HuH-7.5 (cell line): Measurements from ENCODE around the gene RPL18A.

Experiments
- DNase-seq: peaks from one replicate; pipeline ENCODE4 v3.0.0; 2011; ENCODE audit warnings: low spot score

RPL18A gene

DNA sequence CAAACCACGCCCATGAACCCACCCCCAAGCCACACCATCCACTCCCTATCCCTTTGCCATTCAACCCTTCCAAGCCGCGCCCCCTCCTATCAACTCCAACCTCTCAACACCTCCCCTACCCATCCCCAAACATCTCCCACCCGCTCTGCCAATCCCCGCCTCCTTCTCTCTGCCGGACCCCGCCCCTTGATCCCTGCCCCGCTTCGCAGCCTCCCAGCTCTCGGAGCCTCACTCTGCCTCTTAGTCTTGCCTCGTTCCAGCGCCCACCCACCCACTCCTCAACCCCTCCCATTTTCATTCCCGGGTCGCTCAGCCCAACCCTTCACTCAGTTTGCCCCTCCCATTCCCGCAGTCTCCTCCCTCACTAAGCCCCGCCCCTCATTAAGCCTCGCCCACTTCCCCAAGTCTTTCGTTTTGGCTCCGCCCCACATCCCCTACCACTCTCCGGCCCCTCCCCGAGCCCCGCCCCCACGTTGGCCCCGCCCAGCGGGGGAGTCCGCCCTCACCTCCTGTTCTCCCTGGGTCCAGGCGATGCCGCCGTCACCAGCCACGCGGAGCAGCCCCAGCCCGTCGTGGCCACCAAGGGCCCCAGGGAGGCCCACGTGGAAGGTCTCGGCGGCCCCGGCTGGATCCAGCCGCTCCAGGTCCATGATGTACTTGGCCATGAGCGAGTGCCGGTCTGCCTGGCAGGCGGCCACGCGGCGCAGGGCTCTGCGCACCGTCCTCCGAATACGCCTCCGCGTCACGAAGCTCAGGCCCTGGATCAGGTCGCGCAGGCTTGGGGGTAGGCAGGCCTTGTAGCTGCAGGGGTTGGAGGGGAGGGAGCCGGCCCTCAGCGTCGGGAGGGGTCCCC is 17.7 kb upstream of the RPL18A start:
- no peak for DNase-seq

DNA sequence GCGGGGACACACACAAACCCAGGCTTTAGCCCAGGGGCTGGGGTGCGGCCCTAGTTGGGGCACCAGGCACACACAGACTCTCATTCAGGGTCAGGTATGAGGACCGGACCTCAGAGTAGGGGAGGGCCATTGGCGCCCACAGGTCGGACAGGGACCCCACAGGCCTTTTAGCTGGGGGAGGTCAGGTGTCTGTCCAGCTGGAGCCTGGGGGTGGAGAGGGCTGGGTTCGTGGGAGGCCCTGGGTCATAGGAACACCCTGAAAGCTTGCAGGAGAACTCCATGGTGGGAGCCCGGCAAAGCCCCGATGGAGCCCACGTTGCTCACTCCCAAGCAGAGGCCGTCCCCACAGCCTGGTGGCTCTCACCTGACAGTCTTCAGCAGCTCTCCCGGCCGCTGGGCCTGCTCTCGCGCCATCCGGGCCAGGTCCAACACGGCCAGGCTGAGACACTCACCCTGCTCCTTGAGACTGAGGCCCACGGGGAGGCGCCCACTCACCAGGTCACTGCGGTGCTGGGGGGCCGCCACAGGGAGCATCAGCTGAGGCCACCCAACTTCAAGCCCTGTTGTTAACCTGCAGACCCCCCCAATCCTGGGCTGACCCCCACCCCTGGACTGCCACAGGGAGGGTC is 16.9 kb upstream of the RPL18A start:
- DNase-seq, result no peak

DNA sequence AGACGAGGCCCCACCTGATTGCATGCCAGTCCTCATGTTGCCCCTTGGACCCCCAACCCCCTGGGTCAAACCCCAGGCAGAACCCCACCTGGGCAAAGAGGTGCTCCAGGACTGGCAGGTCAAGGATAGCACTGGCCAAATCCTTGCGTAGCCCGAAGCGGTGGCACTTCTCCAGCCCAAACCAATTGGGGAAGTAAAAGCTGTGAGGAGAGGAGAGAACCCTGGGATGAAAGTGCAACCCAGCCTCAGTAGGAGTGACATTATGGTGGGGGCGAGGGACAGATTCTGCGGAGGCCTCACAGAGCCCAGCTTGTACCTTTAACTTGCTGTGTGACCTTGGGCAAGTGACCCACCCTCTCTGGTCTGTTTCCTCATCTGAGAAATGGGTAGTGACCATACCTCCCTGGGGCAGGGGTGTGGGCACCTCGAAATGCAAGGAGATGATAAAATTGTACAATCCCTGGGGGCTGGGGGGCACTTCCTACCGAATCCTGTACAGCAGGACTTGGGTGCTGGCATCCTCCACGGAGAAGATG is 16.4 kb upstream of the RPL18A start:
- DNase-seq, result no peak

DNA sequence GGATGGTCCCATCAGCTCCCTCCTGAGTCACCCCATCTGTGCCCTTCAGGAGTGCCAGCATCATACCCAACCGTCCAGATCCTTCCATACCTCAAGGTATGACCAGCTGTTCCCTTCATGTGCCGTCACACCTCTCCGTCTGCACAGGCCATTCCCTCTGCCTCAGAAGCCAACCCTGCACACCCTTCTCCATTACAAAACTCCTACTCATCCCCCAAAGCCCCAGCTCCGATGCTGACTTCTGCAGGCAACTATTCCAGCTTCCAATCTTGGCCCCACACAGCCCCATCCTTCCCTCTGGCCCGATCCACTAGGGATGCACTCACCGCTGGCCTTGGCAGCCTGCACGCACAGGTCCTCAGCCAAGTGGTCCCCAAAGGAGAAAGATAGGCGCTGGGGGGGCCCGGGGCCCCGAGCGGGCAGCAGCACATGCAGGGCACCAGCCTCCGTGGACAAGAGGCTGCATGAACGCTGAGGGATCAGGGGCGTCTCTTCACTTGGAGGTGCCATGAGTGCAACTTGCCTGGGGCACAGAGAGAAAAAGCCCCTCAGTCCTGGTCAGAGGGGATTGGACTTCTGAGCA is 15.7 kb upstream of the RPL18A start:
- DNase-seq, result no peak

DNA sequence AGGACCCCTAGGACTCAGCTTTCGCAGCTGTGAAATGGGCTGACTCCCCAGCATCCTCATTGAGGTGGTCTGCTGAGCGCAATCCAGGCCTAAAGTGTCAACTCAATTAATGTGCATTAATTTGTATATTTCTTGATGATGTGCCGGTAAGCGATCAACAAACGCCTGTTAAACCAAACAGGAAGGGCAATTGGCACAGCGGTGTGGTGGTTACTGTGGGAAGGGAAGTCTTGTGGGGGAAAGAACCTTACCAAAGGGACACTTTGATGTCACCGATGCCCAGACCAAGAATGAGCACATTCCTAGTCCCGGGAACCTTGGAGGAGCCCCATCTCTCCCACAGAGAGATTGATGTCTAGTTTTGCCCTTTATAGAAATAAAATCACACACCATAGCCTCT is 13.6 kb upstream of the RPL18A start:
- no peak for DNase-seq

DNA sequence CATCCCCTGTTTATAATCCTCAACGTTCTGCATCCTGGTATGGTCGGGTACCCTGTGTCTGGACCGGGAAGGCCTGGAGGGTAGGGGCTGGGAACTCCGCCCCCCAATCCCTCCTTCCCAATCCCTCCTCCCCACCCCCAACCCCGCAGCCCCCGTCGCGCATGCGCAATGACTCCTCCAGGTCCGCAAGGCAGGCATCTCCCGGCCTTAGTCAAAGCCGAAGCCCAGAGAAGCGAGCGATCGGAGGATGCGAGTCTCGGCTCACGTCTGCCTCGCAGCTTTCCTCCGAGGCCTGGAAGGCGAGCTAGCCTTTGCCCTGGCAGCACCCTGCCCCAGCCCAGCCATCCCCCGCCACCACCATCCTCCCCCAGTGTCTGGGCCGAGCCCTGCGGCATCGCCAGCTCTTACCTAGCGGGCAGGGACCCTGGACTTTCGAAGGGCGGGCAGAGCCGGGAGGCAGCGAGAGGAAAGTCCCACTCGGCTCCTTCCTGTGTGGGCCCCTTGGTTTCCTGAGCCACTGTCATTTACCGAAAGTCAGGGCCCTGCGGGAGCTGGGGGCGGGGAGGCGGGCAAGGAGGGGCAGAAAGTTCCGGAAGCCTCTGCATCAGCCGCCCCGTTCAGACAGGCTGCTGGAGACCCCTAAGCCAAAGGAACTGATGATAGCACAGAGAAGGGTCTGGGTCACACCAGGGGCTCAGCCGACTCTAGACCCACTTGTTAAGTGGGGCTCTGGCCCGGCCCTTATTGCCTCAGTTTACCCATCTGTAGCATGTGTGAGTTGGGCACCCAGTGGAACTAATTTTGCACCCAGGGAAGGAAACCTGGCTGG is 12.0 kb upstream of the RPL18A start, which contains the start of gene JAK3:
JAK3 (minus strand) TSS at position 445 of the 829 bp plus-strand sequence. CDS start 3,565 bp downstream, outside the sequence.
- DNase-seq, result no peak

DNA sequence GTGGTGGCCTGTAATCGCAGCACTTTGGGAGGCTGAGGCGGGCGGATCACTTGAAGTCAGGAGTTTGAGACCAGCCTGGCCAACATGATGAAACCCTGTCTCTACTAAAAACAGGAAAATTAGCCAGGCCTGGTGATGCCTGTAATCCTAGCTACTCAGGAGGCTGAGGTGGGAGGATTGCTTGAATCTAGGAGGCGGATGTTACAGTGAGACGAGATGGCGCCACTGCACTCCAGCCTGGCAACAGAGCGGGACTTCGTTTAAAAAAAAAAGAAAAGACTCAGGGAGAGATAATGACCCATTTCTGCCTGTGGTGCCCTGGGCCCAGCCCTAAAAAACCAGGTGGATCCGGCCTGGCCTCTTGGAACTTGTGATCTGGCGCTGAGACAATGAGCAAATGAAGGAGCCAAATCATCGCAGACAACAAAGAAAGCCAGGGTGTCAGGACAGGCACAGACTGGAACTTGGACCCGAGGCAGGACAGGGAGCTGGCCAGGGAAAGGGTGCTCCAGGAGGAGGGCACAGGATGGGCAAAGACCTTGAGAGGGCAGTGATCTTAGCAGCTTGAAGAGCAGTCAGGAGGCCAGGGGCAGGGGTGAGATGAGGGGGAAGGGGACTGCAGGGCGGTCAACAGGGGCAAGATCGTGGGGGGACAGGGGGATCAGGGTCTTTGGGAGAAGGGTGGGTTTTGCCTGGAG is 11.0 kb upstream of the RPL18A start:
- DNase-seq, result no peak

DNA sequence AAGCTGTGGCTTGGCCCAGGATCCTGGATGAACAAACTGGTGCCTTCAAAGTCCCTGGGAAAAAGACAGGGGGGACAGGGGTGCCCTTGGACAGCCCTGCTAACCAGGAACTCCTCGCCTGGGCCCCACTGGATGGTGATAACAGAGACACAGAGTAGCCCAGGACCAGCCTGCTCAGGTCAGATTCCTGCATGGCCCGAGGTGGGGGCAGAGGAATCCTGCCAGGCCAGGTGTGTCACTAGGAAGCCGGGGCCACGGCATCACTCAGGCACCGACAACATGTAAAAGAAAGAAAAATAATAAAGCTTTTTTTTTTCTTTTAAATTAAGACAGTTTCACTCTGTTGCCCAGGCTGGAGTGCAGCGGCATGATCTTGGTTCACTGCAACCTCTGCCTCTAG is 5.6 kb upstream of the RPL18A start:
- DNase-seq, result no peak

DNA sequence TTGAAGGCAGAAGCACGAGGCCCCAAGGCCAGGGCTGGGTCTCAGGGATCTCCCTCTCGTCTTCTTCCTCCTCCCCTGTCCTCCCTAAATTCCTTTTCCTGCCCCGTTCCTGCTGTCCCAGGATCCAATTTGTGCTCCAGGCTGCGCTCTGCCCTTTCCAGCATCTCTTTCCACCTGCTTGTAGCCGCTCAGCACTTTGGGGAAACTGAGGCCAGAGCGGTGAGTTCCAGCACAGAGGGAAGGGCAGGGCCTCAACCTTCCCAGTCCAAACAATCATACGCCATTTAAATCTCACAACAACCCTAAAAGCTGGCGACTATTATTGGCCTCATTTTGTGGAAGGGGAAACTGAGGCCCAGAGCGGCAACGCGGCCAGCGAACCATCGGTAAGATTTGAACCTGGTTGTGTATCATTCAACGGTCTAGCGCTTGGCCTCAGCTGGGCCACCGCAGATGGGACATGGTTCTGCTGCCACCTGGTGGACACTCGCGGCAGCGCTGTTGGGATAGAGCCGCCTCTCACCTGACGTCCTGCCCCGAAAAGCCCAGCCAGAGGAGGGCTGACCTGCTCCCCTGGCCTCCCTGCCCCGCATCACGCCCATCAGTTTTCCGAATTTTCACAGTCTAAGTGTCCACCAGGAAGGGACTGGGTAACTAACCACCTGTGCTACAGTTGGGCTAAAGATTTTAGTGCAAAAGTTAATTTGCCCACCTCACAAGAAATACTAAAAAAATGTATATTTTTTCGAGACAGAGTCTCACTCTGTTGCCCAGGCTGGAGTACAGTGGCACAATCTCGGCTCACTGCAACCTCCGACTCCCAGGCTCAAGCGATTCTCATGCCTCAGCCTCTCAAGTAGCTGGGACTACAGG is 4.2 kb upstream of the RPL18A start:
- peak; percentile 92 for DNase-seq

DNA sequence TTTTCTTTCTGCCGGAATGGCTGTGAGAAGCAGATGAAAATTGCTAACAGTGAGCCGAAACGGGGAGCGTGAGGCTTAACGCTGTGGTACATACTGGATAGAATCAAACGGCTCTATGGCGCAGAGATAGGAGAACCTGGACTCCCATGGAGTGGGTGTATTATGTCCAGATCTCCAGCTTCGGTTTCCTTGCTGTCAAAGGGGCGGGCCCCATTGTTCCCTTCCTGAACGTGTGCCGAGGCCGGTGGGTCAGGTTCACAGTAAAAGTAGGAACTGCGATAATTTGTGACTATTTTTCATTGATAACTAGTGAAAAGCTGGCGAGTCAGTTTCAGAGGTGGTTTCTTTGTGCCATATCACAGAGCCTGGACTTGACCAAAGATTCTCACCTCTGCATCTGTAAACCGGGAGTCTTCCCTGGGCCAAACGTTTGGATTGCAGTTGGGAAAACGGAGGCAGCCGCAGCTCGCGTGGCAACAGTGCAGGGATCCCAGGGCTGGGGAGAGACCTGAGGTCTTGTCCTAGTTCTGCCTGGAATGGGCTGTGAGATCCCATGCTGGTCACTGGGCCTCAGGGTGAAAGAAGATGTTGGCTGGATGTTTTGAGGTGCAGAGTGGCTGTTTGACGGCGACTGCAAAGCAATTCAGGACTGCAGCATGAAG is 752 bp downstream of the RPL18A start:
- no peak for DNase-seq

DNA sequence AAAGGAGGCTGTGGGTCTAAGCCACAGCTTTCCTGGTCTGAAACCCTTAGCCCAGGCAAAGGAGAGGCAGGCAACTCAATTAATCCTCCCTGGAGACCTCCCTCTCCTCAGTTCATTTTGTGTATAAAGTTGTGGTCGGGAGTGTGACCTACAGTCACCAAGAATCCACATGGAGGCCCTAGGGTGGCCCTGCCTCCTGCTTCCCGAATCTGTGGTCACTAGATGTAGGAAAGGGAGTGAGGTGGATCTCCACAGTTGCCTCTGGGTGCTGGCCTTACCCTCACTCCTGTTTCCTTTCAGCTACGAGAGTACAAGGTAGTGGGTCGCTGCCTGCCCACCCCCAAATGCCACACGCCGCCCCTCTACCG is 1.3 kb downstream of the RPL18A start:
- DNase-seq, result no peak

DNA sequence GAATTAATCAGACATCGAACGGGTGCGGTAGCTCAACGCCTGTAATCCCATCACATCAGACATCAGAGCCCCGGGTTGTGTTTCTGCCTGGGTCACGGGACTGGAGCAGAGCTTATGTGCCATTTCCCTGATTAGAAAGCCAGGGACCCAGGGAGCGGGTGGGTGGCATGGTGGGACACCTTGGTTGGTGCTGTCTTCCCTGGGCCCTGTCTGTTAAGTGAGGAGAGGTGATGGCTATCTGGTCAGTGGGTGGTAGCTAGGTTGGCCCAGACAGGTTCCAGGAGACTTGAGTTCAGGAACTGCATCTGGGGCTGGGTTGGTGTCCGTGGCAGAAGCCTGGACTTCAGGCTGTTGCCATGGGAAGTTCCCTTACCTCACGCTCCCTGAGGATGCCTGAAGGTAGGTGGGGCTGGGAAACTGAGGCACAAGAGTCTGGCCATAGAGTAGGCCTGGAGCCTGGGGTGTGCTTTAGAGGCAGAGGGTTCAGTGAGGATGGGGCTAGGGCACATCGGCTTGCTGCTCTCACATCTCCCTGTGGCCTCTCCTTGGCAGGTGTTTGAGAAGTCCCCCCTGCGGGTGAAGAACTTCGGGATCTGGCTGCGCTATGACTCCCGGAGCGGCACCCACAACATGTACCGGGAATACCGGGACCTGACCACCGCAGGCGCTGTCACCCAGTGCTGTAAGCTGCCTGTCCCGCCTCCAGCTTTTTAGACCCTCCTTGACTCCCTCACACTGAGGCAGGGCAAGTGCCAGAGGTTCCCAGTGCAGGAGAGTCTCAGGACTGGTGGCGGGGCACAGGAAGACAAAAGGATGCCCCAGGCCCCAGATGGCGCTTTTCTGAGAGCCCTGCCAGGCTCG is 2.1 kb downstream of the RPL18A start:
- DNase-seq, result no peak

DNA sequence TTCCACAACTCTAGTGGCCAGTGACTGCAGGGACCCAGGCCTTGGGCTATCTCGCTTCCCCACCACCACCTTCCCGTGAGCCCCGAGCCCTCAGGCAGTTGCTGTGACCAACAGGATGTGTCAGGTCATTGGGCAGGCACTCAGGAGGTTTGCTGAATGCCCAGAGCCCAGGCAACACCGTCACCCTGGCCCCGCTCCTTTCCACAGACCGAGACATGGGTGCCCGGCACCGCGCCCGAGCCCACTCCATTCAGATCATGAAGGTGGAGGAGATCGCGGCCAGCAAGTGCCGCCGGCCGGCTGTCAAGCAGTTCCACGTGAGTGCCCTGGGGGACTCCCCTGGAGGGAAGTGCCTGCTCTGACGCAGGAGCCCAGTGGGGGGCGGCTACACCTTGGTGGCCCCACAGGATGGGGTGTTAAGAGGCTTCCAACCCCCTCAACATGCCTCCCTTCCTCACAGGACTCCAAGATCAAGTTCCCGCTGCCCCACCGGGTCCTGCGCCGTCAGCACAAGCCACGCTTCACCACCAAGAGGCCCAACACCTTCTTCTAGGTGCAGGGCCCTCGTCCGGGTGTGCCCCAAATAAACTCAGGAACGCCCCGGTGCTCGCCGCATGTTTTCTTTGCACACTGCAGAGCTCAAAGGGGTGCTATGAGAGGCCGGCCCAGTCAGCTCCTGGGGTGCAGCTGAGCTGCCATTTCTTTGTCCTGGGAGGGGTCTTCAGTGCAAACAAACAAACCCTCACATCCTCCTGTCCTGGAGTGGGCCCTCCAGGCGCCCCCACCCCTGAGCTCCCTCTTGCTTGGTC is 3.2 kb downstream of the RPL18A start:
- DNase-seq, result no peak

DNA sequence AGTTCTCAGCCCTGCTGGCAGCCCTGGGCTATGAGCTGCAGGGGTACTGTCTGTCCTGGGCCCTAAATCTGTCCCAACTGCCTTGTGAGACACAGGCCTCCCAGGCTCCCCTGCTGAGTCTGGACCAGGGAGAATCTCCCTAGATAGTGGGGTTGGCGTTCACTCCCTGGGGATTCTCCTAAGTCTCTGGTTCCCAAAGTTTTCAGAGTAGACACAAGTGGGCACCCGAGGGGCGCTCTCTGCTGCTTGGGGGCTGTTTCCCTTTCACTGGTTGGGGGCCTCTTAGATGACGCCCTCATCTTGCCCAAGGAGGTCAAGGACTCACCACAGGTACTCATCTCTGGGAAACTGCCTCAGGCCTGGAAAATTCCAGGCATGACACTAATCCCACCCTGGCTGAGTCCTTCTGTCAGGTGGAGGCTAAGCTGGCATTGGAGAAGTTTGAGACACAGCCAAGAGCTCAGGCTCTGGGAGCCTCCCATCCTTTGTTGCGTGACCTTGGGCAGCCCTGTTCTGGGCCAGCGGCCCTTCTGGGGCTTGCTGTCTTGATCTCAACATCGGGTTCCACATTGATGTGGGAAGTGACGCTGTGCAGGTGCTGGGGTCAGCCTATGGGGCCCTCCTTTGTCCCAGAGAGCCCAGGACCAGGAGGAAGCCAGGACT is 3.9 kb downstream of the RPL18A start:
- DNase-seq, result no peak

DNA sequence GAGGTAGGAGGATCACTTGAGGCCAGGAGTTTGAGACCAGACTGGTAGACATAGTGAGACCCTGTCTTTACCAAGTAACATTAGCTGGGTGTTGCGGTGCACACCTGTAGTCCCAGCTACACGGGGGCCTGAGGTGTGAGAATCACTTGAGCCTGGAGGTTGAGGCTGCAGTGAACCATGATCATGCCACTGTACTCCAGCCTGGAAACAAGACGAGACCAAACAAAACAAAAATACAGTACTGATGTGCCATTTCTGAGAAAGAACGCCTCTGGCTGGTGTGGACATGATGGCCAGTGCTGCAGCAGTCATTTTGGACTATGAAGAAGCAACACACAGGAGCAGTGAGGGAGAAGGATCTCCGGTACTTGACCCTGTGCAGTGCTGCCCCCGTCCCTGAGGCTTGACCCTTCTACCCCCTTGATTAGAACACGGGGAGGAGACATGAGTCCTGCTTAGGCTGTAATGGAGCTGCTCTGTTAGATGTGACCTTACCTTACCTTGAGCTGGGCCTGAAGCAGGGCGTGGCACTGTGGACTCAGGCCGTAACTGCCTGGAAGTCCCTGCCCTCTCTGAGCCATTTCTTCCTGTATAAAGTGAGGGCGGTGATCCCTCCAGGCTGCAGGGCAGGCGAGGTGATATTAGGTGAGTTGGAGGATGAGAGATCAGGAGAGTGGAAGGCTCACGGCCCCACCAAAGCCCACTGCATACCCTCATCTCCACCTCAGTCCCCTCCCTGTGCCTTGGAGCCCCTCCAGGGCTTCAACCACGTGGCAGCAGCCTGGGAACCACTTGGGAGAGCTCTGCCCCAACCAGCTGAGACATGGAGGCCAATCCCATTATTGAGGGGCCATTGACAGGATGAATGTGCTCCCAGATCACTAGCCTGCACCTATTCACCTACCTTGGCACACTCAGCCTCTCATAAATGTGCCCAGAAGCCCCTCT is 5.9 kb downstream of the RPL18A start:
- DNase-seq, result no peak

DNA sequence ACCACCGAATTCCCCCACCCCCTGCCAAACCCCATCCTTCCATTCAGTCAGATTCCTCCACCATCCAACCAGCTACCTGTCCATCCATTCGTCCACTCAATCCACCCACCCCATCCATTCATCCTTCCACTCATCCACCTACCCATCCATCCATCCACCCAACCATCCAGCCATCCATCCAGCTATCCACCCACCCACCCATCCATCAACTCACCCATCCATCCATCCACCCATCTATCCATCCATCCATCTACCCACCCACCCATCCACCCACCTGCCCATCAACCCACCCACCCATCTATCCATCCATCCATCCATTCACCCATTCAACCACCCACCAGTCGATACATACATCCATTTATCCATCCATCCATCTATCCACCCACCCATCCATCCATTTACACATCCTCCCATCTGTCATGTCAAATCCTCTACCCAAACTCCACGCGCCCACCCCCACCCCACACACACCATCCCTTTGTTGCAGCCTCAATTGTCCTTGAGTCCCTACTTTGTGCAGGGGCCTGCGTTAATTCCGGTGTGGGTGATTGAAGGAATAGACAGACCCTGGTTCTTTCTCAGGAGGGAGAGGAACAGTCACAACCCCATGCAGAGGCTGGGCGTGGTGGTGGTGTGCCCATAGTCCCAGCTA is 6.7 kb downstream of the RPL18A start:
- DNase-seq, result no peak
